OCI-LY1 (cell line): ENCODE measurements around the gene LRRC74A.

Source experiments
- EZH2 ChIP-seq: fragments of 200-600 bp; sonication (generic), shearing (Covaris generic); IDR thresholded peaks from 2 replicates; pipeline ENCODE4 v1.8.0; 2017; ENCODE audit warnings: borderline replicate concordance, mixed run types, mild to moderate bottlenecking, antibody characterized with exemption, low read length, moderate library complexity, mixed read lengths
- TF ChIP-seq, protein P1 (sequence below): fragments of 200-600 bp; sonication (generic), shearing (Covaris generic); IDR thresholded peaks from 2 replicates; pipeline ENCODE4 v1.5.1; 2017; ENCODE audit warnings: mild to moderate bottlenecking, antibody characterized with exemption, low read length, moderate library complexity, mixed read lengths

DNA sequence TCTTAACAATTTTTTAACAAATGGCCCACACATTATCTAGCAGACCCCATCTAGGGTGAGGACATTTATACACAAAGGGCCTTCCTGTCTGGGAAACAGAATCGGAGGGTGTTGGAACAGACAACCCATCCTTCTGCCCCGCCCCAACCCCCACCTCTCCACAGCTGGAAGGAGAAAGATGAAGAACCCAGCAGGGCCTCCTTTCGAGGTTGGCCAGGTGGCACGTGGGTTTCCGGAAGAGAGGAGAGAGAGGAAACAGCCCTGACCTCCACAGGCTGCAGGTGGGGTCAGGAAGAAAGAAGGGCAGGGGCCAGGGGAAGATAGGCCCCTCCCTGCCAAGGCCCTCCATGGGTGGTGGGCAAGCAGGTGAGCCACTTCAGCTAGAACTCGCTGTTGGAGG, 57.2 kb downstream of the LRRC74A start:
- TF ChIP-seq, protein P1, sequence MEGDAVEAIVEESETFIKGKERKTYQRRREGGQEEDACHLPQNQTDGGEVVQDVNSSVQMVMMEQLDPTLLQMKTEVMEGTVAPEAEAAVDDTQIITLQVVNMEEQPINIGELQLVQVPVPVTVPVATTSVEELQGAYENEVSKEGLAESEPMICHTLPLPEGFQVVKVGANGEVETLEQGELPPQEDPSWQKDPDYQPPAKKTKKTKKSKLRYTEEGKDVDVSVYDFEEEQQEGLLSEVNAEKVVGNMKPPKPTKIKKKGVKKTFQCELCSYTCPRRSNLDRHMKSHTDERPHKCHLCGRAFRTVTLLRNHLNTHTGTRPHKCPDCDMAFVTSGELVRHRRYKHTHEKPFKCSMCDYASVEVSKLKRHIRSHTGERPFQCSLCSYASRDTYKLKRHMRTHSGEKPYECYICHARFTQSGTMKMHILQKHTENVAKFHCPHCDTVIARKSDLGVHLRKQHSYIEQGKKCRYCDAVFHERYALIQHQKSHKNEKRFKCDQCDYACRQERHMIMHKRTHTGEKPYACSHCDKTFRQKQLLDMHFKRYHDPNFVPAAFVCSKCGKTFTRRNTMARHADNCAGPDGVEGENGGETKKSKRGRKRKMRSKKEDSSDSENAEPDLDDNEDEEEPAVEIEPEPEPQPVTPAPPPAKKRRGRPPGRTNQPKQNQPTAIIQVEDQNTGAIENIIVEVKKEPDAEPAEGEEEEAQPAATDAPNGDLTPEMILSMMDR: no peak
- TF ChIP-seq EZH2: no peak
